Brain pericyte (primary cell): Measurements from ENCODE around the gene CCDC152.

Experiments
- DNase-seq: peaks from one replicate; pipeline ENCODE4 v3.0.0-alpha.2; 2012; ENCODE audit warnings: low read depth, low spot score

The CCDC152 gene

DNA sequence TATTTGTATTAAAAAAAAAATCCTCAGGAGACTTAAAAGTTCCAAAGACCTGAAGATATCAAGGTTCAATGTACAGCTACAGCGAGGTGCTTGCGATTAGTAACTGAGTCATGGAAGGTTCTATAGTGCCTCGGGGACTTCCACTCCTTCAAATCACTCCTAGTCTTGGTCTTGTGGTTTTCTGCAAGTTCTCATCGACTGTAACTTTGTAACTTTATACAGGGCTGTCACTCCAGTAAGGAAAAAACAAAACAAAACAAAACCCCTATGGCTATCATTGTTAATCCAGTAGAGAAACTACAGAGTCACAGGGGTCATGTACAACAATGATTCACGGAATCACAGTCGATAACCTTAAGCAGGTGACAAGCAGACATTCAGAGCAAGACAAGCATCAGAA is 94.9 kb downstream of the CCDC152 start:
- DNase-seq = no peak
